Measurements from ENCODE around the gene TAF6. TPM values are rescaled to one million over a fixed set of nuclear protein-coding genes. Genes with fewer than 3 reads are reported as not detected.

The TAF6 gene
- total and polyA plus RNA-seq, 9 of the 15 experiments (the other 6 are each of a cell fraction or from before 2014, with no cell fraction given), result 0.78 to 78.7 (median 21.3) TPM

- no peak for TF ChIP-seq CREB1 (IDR thresholded peaks at IDR 0.05)
- no peak for TF ChIP-seq CREB1 (CRISPR knock-in tag; IDR thresholded peaks at IDR 0.05)
- TF ChIP-seq MAFG (tag; conservative IDR thresholded peaks at IDR 0.05), result peak; percentile 88
- peak; percentile 95 for TF ChIP-seq MAFK (IDR thresholded peaks at IDR 0.05; ENCODE audit: low read length)
- TF ChIP-seq ARID2 (IDR thresholded peaks at IDR 0.05), result no peak
- no peak for TF ChIP-seq GABPB2 (CRISPR knock-in tag; conservative IDR thresholded peaks at IDR 0.05)
- TF ChIP-seq, protein P1, sequence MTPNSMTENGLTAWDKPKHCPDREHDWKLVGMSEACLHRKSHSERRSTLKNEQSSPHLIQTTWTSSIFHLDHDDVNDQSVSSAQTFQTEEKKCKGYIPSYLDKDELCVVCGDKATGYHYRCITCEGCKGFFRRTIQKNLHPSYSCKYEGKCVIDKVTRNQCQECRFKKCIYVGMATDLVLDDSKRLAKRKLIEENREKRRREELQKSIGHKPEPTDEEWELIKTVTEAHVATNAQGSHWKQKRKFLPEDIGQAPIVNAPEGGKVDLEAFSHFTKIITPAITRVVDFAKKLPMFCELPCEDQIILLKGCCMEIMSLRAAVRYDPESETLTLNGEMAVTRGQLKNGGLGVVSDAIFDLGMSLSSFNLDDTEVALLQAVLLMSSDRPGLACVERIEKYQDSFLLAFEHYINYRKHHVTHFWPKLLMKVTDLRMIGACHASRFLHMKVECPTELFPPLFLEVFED (CRISPR knock-in tag; conservative IDR thresholded peaks at IDR 0.05), result 0 out of 2 replicates have a peak, but pooled peaks have one; percentile 4
- peak; percentile 73 for TF ChIP-seq POLR2G (IDR thresholded peaks at IDR 0.05; ENCODE audit: low read depth, low read length)
- TF ChIP-seq ZNF316 (IDR thresholded peaks at IDR 0.05), result peak; percentile 94
- no peak for TF ChIP-seq EP400 (IDR thresholded peaks at IDR 0.05)
- TF ChIP-seq BDP1 (IDR thresholded peaks at IDR 0.05; ENCODE audit: insufficient read depth, insufficient read length), result no peak
- no peak for TF ChIP-seq ZNF780A (CRISPR knock-in tag; IDR thresholded peaks at IDR 0.05)
- peak; percentile 91 for TF ChIP-seq C11orf30 (IDR thresholded peaks at IDR 0.05; ENCODE audit: low read depth)
- peak; percentile 61 for TF ChIP-seq SUPT5H (IDR thresholded peaks at IDR 0.05)
Observed at GRCh38 chr7:100093925-100094486, 25.2 kb downstream of the TAF6 start (continued).

All from K562 (cell line).